Stomach (tissue), 4 donors: ENCODE data around the gene FGFRL1.

Source experiments
- CTCF ChIP-seq, 7 experiments: fragments of 450-650 bp in 4 of 7; fragments of 200-600 bp in 3 of 7; sonication (generic) in 3 of 7; IDR thresholded peaks; one replicate each; pipeline ENCODE4 v1.5.1; 2016 to 2019; ENCODE audit warnings: antibody characterized with exemption in 7 of 7, control low read depth in 2 of 7, mild to moderate bottlenecking in 1 of 7
- EP300 ChIP-seq: sonication (generic); formaldehyde crosslinking; IDR thresholded peaks from one replicate; pipeline ENCODE4 v1.6.1; 2017; ENCODE audit warnings: antibody characterized with exemption
- POLR2A ChIP-seq, 4 donors: fragments of 450-650 bp; IDR thresholded peaks; one replicate each; pipeline ENCODE4 v1.6.1; 2016; ENCODE audit warnings: antibody characterized with exemption in 4 of 4, control low read depth in 2 of 4, mild to moderate bottlenecking in 1 of 4, moderate library complexity in 1 of 4
- POLR2AphosphoS5 ChIP-seq, 3 donors: sonication (generic); formaldehyde crosslinking; IDR thresholded peaks; one replicate each; pipeline ENCODE4 v1.6.1; 2016; ENCODE audit warnings: antibody characterized with exemption in 3 of 3

DNA sequence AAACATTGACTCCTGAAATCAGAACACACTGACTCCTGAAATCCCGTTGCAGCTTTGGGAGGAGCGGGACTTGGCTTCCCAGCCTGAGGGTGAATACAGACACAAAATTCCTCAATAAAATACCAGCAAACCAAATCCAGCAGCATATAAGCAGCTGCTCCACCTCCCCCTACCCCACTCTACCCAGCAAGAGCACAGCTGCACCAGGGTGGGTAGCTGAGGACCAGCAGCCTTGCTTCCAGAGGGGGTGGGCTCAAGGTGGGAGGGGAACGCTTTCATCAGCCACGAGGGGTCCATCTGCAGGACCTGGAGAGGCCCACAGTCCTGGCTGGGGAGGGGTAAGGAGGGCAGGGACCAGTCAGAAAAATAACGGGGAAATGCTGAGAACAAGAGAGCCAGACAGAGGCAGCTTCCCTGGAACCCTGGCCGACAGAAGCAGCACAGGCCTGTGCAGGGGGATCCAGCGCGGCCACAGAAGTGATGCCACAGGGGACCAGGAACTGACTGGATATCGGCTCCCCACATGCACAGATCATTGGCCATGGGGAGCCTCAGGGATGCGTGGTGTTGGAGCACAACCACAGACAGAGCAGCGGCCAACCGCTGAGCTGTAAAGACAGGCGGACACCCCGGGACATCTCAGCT, 49.8 kb downstream of the FGFRL1 start:
- TF ChIP-seq CTCF (IDR thresholded peaks at IDR 0.05): no peak
- TF ChIP-seq POLR2A (IDR thresholded peaks at IDR 0.05): no peak
- TF ChIP-seq POLR2AphosphoS5 (IDR thresholded peaks at IDR 0.05): no peak
- no peak for TF ChIP-seq EP300
